ENCODE results near the gene CCR7. TPM values are rescaled to one million over a fixed set of nuclear protein-coding genes. Genes with fewer than 3 reads are reported as not detected.

Gene CCR7
- total and polyA plus RNA-seq, 2 of the 13 experiments (the other 11 are each of a cell fraction or from before 2014, with no cell fraction given), result 0.04 to 0.53 TPM

DNA sequence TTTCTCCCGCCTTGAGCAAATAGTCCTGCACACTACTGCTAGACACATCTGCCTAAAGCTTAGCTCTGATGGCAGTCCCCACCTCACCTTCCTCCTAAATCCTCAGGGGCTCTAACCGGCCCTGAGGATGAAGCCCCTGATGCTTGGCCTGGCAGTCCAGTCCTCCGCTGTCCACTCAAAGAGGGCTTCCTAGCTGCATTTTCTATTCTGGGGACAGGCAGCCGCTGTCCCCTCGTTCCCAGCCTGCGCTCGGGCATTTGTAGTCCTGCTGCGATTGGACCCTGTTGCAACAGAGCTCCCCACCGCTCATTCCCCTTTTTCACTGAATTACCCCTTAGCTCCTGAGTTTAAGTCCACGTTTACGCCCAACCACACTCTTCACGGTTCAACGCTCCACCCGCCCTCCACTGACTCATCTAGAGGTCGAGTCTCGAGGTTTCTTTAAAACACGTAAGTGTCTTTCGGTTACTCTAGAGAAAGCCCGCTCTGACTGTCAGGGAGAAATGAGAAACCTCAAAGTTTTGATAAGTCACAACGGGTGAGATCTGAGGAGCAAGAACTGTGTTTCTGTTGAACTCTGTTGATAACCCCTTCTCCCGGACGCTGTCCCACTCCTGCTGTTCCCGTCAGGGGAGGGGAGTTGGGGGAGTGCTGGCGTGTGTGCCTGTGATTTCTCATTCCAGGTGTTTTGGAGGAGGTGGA is 4.5 kb downstream of the CCR7 start (continued):
- TF ChIP-seq, protein P1, sequence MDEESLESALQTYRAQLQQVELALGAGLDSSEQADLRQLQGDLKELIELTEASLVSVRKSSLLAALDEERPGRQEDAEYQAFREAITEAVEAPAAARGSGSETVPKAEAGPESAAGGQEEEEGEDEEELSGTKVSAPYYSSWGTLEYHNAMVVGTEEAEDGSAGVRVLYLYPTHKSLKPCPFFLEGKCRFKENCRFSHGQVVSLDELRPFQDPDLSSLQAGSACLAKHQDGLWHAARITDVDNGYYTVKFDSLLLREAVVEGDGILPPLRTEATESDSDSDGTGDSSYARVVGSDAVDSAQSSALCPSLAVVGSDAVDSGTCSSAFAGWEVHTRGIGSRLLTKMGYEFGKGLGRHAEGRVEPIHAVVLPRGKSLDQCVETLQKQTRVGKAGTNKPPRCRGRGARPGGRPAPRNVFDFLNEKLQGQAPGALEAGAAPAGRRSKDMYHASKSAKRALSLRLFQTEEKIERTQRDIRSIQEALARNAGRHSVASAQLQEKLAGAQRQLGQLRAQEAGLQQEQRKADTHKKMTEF (CRISPR knock-in tag; IDR thresholded peaks at IDR 0.05), result peak; percentile 19; the same call in 1 of the 2 replicates
- TF ChIP-seq, protein P2, sequence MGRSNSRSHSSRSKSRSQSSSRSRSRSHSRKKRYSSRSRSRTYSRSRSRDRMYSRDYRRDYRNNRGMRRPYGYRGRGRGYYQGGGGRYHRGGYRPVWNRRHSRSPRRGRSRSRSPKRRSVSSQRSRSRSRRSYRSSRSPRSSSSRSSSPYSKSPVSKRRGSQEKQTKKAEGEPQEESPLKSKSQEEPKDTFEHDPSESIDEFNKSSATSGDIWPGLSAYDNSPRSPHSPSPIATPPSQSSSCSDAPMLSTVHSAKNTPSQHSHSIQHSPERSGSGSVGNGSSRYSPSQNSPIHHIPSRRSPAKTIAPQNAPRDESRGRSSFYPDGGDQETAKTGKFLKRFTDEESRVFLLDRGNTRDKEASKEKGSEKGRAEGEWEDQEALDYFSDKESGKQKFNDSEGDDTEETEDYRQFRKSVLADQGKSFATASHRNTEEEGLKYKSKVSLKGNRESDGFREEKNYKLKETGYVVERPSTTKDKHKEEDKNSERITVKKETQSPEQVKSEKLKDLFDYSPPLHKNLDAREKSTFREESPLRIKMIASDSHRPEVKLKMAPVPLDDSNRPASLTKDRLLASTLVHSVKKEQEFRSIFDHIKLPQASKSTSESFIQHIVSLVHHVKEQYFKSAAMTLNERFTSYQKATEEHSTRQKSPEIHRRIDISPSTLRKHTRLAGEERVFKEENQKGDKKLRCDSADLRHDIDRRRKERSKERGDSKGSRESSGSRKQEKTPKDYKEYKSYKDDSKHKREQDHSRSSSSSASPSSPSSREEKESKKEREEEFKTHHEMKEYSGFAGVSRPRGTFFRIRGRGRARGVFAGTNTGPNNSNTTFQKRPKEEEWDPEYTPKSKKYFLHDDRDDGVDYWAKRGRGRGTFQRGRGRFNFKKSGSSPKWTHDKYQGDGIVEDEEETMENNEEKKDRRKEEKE (IDR thresholded peaks at IDR 0.05), result no peak
- TF ChIP-seq ZEB1 (IDR thresholded peaks at IDR 0.05; ENCODE audit: insufficient replicate concordance, low read depth) (no peak), ZSCAN12 (CRISPR knock-in tag; IDR thresholded peaks at IDR 0.05) (no peak), MTF1 (CRISPR knock-in tag; IDR thresholded peaks at IDR 0.05) (no peak), ARNT (IDR thresholded peaks at IDR 0.05) (no peak), PITX1 (CRISPR knock-in tag; IDR thresholded peaks at IDR 0.05) (no peak), YY1 (IDR thresholded peaks at IDR 0.05; ENCODE audit: insufficient read depth, insufficient replicate concordance, low read depth, low read length) (no peak), XRCC5 (optimal IDR thresholded peaks at IDR 0.05; ENCODE audit: low read length) (peak; percentile 9), IRX3 (CRISPR knock-in tag; IDR thresholded peaks at IDR 0.05; ENCODE audit: borderline replicate concordance, low read depth) (no peak), SMAD3 (CRISPR knock-in tag; IDR thresholded peaks at IDR 0.05) (0 out of 2 replicates have a peak, but pooled peaks have one; percentile 20), KLF16 (CRISPR knock-in tag; IDR thresholded peaks at IDR 0.05) (peak in 1 of 2 experiments; percentile 33; a peak in 1 of 4 replicates), HNRNPH1 (optimal IDR thresholded peaks at IDR 0.05; ENCODE audit: low read depth, low read length) (no peak), CHD4 (IDR thresholded peaks at IDR 0.05; ENCODE audit: borderline replicate concordance, low read length) (no peak), ZNF484 (CRISPR knock-in tag; IDR thresholded peaks at IDR 0.05; ENCODE audit: borderline replicate concordance, low read depth) (no peak), POLR2G (IDR thresholded peaks at IDR 0.05; ENCODE audit: low read depth, low read length) (no peak), TSC22D2 (CRISPR knock-in tag; IDR thresholded peaks at IDR 0.05; ENCODE audit: borderline replicate concordance) (peak; percentile 13; the same call in 1 of the 2 replicates), KLF11 (CRISPR knock-in tag; IDR thresholded peaks at IDR 0.05) (no peak; the same call in 1 of the 2 replicates)
- TF ChIP-seq, protein P3, sequence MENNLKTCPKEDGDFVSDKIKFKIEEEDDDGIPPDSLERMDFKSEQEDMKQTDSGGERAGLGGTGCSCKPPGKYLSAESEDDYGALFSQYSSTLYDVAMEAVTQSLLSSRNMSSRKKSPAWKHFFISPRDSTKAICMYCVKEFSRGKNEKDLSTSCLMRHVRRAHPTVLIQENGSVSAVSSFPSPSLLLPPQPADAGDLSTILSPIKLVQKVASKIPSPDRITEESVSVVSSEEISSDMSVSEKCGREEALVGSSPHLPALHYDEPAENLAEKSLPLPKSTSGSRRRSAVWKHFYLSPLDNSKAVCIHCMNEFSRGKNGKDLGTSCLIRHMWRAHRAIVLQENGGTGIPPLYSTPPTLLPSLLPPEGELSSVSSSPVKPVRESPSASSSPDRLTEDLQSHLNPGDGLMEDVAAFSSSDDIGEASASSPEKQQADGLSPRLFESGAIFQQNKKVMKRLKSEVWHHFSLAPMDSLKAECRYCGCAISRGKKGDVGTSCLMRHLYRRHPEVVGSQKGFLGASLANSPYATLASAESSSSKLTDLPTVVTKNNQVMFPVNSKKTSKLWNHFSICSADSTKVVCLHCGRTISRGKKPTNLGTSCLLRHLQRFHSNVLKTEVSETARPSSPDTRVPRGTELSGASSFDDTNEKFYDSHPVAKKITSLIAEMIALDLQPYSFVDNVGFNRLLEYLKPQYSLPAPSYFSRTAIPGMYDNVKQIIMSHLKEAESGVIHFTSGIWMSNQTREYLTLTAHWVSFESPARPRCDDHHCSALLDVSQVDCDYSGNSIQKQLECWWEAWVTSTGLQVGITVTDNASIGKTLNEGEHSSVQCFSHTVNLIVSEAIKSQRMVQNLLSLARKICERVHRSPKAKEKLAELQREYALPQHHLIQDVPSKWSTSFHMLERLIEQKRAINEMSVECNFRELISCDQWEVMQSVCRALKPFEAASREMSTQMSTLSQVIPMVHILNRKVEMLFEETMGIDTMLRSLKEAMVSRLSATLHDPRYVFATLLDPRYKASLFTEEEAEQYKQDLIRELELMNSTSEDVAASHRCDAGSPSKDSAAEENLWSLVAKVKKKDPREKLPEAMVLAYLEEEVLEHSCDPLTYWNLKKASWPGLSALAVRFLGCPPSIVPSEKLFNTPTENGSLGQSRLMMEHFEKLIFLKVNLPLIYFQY (CRISPR knock-in tag; IDR thresholded peaks at IDR 0.05; ENCODE audit: borderline replicate concordance), result peak; percentile 13; the same call in 1 of the 2 replicates
- TF ChIP-seq, protein P4, sequence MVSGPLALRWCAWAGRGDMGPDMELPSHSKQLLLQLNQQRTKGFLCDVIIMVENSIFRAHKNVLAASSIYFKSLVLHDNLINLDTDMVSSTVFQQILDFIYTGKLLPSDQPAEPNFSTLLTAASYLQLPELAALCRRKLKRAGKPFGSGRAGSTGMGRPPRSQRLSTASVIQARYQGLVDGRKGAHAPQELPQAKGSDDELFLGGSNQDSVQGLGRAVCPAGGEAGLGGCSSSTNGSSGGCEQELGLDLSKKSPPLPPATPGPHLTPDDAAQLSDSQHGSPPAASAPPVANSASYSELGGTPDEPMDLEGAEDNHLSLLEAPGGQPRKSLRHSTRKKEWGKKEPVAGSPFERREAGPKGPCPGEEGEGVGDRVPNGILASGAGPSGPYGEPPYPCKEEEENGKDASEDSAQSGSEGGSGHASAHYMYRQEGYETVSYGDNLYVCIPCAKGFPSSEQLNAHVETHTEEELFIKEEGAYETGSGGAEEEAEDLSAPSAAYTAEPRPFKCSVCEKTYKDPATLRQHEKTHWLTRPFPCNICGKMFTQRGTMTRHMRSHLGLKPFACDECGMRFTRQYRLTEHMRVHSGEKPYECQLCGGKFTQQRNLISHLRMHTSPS (CRISPR knock-in tag; IDR thresholded peaks at IDR 0.05; ENCODE audit: low read depth), result 0 out of 2 replicates have a peak, but pooled peaks have one; percentile 26
